ENCODE measurements around the gene ITPR1. TPM values are rescaled to one million over a fixed set of nuclear protein-coding genes. Genes with fewer than 3 reads are reported as not detected.

The ITPR1 gene
- total RNA-seq, 1 donor from 2014 or later = 121 TPM

- intact Hi-C loops (cut with DNase I) = no loop called here
- Histone ChIP-seq H3K27ac (no peak overlapping the region), H3K27me3 (no peaks in the 10 kb centered on the region), H3K4me1 (no peaks in the 10 kb centered on the region), H3K9me3 (no peaks in the 10 kb centered on the region), H3K36me3 (peaks cover 7 to 22% of the 10 kb centered on the region in 2 donors), H3K4me3 (no peak overlapping the region)
- DNase-seq (ENCODE audit: low spot score in 2 of 2) = no peak
- TF ChIP-seq CTCF (IDR thresholded peaks at IDR 0.05) = no peak
These were observed 348.1 kb downstream of the ITPR1 start for GRCh38 chr3:4841225-4841624.

- no peak overlapping the region for H3K27ac ChIP-seq
These were observed 348.8 kb downstream of the ITPR1 start for GRCh38 chr3:4841776-4842440.

GRCh38 chr3:4843619-4844018 is 350.5 kb downstream of the ITPR1 start:
- no peak for DNase-seq (ENCODE audit: low spot score in 2 of 2)
- intact Hi-C loops (cut with DNase I) = no loop called here
- no peaks in the 10 kb centered on the region for H3K4me1 ChIP-seq
- no peak overlapping the region for H3K27ac ChIP-seq
- H3K36me3 ChIP-seq = peaks cover 3 to 7% of the 10 kb centered on the region in 2 donors
- no peaks in the 10 kb centered on the region for H3K27me3 ChIP-seq
- no peak for TF ChIP-seq CTCF (IDR thresholded peaks at IDR 0.05)
- H3K9me3 ChIP-seq = no peaks in the 10 kb centered on the region
- H3K4me3 ChIP-seq = no peak overlapping the region

More at GRCh38 chr3:4841776-4842440, 348.8 kb downstream of the ITPR1 start:
- Histone ChIP-seq H3K36me3 (peaks cover 7 to 19% of the 10 kb centered on the region in 2 donors), H3K4me3 (no peak overlapping the region), H3K9me3 (no peaks in the 10 kb centered on the region), H3K4me1 (no peaks in the 10 kb centered on the region), H3K27me3 (no peaks in the 10 kb centered on the region)
- no peak for DNase-seq (ENCODE audit: low spot score in 2 of 2)
- no peak for TF ChIP-seq CTCF (IDR thresholded peaks at IDR 0.05)
- intact Hi-C loops (cut with DNase I) = no loop called here

- intact Hi-C loops (cut with DNase I) = no loop called here
- H3K36me3 ChIP-seq = no peaks in the 10 kb centered on the region
- H3K27ac ChIP-seq = no peak overlapping the region
- H3K9me3 ChIP-seq = no peaks in the 10 kb centered on the region
- TF ChIP-seq CTCF (IDR thresholded peaks at IDR 0.05) = no peak
- no peaks in the 10 kb centered on the region for H3K27me3 ChIP-seq
- no peak for DNase-seq (ENCODE audit: low spot score in 2 of 2)
- no peak overlapping the region for H3K4me3 ChIP-seq
- no peaks in the 10 kb centered on the region for H3K4me1 ChIP-seq
These were observed 352.7 kb downstream of the ITPR1 start for GRCh38 chr3:4845882-4846281.

- H3K36me3 ChIP-seq = no peaks in the 10 kb centered on the region
- H3K27me3 ChIP-seq = no peaks in the 10 kb centered on the region
- no peak overlapping the region for H3K27ac ChIP-seq
- no peaks in the 10 kb centered on the region for H3K9me3 ChIP-seq
- intact Hi-C loops (cut with DNase I) = no loop called here
- TF ChIP-seq CTCF (IDR thresholded peaks at IDR 0.05) = no peak
- DNase-seq (ENCODE audit: low spot score in 2 of 2) = no peak
- no peak overlapping the region for H3K4me3 ChIP-seq
- H3K4me1 ChIP-seq = no peaks in the 10 kb centered on the region
These were observed 353.4 kb downstream of the ITPR1 start for GRCh38 chr3:4846543-4846942.
